ENCODE data around the gene ACTRT3.

DNA sequence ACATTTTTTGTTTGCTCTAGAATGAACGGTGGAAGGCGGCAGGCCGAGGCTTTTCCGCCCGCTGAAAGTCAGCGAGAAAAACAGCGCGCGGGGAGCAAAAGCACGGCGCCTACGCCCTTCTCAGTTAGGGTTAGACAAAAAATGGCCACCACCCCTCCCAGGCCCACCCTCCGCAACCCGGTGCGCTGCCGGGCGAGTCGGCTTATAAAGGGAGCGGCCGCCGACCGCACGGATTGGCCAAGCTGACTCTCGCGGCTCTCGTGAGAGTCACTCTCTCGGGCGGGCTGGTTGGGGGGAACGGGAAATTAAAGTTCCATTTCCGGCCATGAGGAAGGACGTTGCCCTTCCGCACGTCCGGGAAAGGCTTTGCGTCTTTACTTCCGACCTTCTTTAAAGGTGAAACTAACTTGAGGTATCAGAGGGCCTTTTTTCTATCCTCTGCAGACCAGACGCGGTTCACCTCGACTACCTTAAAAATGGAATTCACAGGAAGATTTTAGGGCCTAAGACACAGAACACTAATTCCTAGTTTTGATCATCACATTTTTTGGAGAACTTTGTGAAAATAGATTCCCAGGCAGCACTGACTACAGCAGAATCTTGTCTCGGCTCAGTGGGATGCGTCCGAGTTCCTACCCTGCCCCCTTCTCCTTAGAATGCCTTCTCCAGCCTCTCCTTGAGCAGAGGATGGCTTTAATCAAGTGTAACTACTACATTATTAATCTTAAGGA lies 4.3 kb downstream of the ACTRT3 start, which contains the start of gene TERC:
- TF ChIP-seq, protein P1, sequence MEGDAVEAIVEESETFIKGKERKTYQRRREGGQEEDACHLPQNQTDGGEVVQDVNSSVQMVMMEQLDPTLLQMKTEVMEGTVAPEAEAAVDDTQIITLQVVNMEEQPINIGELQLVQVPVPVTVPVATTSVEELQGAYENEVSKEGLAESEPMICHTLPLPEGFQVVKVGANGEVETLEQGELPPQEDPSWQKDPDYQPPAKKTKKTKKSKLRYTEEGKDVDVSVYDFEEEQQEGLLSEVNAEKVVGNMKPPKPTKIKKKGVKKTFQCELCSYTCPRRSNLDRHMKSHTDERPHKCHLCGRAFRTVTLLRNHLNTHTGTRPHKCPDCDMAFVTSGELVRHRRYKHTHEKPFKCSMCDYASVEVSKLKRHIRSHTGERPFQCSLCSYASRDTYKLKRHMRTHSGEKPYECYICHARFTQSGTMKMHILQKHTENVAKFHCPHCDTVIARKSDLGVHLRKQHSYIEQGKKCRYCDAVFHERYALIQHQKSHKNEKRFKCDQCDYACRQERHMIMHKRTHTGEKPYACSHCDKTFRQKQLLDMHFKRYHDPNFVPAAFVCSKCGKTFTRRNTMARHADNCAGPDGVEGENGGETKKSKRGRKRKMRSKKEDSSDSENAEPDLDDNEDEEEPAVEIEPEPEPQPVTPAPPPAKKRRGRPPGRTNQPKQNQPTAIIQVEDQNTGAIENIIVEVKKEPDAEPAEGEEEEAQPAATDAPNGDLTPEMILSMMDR (IDR thresholded peaks at IDR 0.05): no peak
- no peak for TF ChIP-seq SIN3A (IDR thresholded peaks at IDR 0.05; ENCODE audit: borderline replicate concordance, insufficient read depth, low read depth, low read length)
